KOPT-K1 (cell line): ENCODE results near the gene AFF4.

Experiments
- H3K27ac ChIP-seq: fragments of 200-600 bp; sonication (generic); 2 replicates; pipeline ENCODE4 v1.5.1; 2016; ENCODE audit warnings: antibody characterized with exemption, mild to moderate bottlenecking, low read depth, low read length; ENCODE audit not compliant: poor library complexity, severe bottlenecking
- H3K36me3 ChIP-seq: fragments of 200-600 bp; sonication (generic); 2 replicates; pipeline ENCODE4 v1.5.1; 2017; ENCODE audit warnings: antibody characterized with exemption, mild to moderate bottlenecking, low read length, moderate library complexity; ENCODE audit not compliant: insufficient read depth
- H3K9me3 ChIP-seq: fragments of 200-600 bp; sonication (generic); 2 replicates; pipeline ENCODE4 v1.5.1; 2017; ENCODE audit warnings: antibody characterized with exemption, low read length, mild to moderate bottlenecking; ENCODE audit not compliant: insufficient read depth, poor library complexity, severe bottlenecking

Gene AFF4

DNA sequence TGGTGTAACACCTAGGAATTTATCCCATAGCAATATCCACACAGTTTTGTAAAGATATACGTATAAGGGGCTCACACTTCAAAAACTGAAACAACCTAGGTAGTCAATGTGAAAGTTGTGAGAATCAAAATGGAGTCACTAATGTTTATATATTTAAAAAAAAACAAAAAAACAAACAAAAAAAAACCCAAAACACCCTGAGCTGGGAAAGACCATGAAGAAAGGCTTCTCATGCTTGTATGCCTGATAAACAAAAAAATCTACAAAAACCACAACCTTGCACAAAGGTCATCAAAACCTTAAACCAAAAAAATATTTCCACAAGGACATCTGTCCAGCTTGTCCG is 35.4 kb downstream of the AFF4 start:
- Histone ChIP-seq H3K27ac (no peak overlapping the region), H3K36me3 (peaks cover 94% of the 10 kb centered on the region), H3K9me3 (no peaks in the 10 kb centered on the region)

DNA sequence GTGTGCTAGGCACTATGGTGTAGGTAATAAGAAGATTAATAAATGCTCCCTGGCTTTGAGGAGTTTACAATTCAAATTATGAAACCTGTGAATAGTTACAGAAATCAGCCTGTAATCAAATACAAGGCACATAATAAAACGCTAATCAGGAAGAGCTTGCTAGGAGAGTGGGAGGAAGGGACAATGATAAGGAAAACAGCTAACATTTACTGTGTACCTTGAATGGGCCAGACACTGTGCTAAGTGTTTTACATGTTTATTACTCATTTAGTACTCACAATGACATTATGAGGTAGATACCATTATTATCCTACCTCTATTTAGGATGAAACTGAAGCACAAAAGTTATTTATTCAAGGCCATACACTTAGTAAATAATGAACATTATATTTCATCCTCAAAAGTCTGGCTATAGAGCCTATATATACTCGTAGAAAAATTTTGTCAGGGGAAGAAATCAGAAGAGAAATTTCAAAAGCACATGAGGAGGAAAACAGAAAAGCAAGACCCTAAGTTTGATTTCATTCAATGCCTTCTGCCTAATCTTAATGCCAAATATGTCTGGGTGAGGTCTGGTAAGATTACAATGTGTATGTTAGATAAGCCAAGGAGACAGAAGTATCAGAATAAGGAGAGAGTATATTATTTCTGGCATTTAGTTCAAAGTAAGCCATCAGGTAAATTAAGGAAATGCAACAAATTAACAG is 35.9 kb downstream of the AFF4 start:
- Histone ChIP-seq H3K27ac (no peak overlapping the region), H3K36me3 (peaks cover 93% of the 10 kb centered on the region), H3K9me3 (no peaks in the 10 kb centered on the region)

DNA sequence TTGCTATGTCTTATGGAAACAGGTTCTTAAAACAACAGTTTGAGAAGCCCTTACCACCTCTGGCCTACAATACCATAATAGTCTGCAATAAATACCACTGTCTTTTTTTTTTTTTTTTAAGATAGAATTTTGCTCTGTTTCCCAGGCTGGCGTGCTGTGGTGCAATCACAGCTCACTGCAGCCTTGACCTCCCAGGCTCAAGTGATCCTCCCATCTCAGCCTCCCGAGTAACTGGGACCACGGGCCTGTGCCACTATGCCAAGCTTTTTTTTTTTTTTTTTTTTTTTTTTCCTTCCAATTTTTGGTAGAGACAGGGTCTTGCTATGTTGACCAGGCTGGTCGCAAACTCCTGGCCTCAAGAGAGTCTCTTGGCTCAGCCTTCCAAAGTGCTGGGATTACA is 37.0 kb downstream of the AFF4 start:
- no peaks in the 10 kb centered on the region for H3K9me3 ChIP-seq
- no peak overlapping the region for H3K27ac ChIP-seq
- peaks cover 93% of the 10 kb centered on the region for H3K36me3 ChIP-seq

DNA sequence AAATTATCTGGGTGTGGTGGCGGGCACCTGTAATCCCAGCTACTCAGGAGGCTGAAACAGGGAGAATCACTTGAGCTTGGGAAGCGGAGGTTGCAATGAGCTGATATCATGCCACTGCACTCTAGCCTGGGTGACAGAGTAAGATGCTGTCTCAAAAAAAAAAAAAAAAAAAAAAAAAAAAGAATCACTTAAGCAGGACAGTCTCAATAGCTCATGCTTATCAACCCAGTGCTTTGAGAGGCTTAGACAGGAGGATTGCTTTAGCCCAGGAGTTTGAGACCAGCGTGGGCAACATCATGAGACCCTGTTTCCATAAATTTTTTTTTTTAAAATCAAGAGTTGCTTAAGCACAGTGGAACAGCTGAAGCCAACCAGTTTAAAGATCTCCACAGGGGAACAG is 47.3 kb downstream of the AFF4 start:
- no peak overlapping the region for H3K27ac ChIP-seq
- peaks cover 77% of the 10 kb centered on the region for H3K36me3 ChIP-seq
- no peaks in the 10 kb centered on the region for H3K9me3 ChIP-seq

DNA sequence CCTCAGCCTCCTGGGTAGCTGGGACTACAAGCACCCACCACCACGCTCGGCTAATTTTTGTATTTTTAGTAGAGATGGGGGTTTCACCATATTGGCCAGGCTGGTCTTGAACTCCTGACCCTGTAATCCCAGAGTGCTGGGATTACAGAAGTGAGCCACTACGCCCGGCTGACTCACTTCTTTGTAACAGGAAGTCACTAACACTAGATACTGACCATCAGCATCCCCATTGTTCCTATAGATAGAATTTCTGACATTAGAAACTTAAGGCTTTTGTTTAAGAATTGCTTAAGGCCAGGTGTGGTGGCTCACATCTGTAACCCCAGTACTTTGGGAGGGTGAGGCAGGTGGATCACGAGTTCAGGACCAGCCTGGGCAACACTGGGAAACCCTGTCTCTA is 47.8 kb downstream of the AFF4 start:
- Histone ChIP-seq H3K27ac (no peak overlapping the region), H3K36me3 (peaks cover 77% of the 10 kb centered on the region), H3K9me3 (no peaks in the 10 kb centered on the region)

DNA sequence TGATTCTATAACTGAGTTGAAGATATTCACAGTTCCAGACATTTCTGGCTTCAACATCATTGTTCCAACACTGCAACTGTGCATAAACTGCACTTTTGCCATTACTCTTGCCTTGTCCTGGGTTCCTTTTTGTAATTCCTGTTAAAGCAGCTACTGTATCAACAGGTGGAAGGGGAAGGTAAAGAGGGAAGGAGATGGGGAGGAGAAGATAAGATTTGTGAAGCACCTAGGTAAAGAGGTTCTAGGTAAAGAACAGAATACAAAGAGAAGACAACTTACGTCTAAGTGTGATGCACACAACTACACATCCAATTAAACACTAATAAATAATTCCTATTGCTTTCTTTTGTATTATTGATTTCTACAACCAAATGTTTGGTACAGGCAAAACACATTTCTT is 53.7 kb downstream of the AFF4 start:
- Histone ChIP-seq H3K27ac (no peak overlapping the region), H3K9me3 (no peaks in the 10 kb centered on the region), H3K36me3 (peaks cover 57% of the 10 kb centered on the region)

DNA sequence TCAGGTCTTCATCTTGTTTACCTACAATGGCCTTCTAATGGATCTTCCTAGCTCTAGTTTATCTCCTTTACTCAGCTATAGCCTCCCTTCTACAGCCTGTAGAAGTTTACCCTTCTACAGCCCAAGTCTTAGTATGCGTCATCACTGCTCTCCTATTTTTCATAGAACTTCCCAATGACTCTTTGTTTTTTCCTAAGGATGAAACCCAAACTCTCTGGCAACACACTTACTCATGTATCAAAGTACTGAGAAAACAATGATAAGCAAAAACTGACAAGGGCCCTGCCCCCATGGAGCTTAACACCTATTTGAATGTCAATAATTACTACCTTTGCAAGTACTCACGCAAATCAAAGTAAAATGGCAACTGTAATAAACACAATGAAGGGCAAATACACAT is 56.3 kb downstream of the AFF4 start:
- no peak overlapping the region for H3K27ac ChIP-seq

DNA sequence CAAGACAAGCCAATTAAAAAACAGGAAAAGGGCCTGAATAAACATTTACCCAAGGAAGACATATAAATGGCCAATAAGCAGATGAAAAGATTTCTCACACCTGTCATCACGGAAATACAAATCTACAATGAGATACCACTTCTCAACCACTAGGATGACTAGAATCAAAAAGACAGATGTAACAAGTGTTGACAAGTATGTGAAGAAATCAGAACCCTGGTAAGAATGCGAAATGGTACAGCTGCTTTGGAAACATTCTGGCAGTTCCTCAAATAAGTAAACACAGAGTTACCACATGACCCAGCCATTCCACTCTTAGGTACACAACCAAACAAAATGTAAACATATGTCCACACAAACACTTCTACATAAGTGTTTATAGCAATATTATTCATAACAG is 57.5 kb downstream of the AFF4 start:
- no peaks in the 10 kb centered on the region for H3K9me3 ChIP-seq
- peaks cover 53% of the 10 kb centered on the region for H3K36me3 ChIP-seq
- H3K27ac ChIP-seq: no peak overlapping the region

More for the DNA sequence above, 56.3 kb downstream of the AFF4 start:
- Histone ChIP-seq H3K36me3 (peaks cover 55% of the 10 kb centered on the region), H3K9me3 (no peaks in the 10 kb centered on the region)

DNA sequence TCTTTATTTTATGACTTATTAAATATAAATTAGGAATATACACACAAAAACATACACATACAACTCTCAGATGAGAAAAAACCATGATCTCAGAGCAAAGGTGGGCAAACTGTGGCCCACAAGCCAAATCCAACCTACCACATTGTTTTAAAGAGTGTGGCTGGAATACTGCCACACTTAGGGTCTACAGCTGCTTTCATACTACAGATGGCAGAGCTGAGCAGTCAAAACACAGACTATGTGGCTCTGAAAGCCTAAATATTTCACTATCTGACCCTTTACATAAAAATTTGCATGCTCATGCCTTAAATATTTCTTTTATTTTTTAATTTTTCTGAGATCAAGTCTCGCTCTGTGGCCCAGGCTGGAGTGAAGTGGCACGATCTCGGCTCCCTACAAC is 61.7 kb downstream of the AFF4 start:
- Histone ChIP-seq H3K36me3 (peaks cover 62% of the 10 kb centered on the region), H3K27ac (no peak overlapping the region), H3K9me3 (no peaks in the 10 kb centered on the region)

DNA sequence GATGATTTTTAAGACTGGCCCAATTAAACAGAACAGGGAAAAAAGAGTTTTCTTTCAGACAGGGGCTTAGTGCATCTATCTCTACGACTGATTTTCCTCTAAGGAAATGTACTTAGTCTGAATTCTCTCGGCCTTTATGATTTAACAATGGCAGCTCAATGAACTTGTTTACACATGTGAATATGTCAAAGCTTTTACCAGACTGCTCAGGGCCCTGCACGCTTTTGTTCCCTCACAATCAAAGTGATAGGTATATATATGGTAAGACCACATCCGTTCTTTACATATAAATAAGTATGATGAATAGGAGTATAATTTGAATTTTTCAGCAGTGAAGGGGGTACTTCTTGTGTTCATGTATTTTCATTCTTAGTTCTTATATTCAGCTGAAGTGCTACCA is 62.4 kb downstream of the AFF4 start:
- no peaks in the 10 kb centered on the region for H3K9me3 ChIP-seq
- H3K36me3 ChIP-seq: peaks cover 69% of the 10 kb centered on the region
- no peak overlapping the region for H3K27ac ChIP-seq

DNA sequence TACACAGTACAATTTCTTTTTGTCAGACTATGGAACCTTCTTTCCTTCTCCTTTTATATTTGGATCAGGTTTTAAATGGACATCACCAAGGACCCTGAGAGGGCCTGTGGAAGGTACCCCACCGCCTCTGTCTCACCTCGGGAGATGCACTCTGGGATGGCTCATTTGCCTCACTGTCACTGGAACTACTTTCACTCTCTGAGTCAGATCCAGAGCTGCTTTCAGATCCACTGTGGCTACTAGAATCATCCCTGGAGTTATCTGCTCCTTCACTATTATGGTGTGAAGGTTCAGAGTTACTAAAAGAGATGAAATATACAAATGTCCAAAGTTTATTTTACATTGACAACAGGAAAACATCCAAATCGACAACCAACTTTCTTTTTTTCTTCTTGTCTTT is 65.3 kb downstream of the AFF4 start:
- H3K9me3 ChIP-seq: no peaks in the 10 kb centered on the region
- no peak overlapping the region for H3K27ac ChIP-seq
- peaks cover 86% of the 10 kb centered on the region for H3K36me3 ChIP-seq

DNA sequence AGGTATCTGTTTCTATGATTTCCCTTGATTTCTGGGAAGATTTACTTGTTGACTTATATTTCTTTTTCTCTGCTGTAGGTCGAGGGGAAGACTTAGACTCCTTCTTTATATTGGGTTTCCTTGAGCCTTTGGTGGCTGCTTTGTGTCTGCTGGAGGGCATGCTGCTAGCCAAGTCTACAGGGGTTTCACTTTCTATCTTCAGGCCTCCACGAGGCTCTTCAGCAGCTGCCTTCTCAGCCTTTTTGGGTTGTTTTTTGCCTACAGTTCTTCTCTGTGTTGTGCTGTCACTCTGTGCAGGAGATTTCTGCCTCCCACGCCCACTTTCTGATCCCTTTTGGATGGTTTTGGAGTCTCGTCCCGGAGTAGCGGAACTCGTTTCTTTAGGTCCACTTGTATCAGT is 66.7 kb downstream of the AFF4 start:
- H3K9me3 ChIP-seq: no peaks in the 10 kb centered on the region
- peaks cover 92% of the 10 kb centered on the region for H3K36me3 ChIP-seq
- H3K27ac ChIP-seq: peak overlapping the region; percentile 33

DNA sequence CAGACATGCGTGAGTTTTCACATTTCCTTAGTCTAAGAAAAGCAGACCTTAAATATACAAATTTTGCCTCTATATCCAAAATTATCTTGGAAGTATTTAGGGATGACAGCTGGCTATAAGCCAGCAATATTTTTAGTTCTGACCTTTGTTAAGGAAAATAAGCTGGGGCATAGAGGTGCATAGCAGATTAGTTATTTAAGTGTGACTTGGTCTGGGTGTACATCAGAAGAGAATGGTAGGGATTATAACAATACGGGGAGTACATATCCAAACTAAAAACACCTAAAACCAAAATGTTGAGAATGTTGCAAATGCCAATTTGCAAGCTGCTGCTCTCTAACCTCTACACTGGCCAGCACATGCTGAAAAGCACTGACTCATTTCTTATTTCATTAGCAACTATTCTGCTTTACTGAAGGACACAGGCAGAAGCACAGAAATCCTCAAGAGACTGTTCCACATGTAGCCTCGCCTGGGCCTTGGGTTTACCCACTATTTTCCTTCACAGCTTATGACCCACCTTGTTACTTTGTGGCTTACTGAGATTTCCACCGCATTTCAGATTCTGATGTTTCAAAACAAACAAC is 67.6 kb downstream of the AFF4 start:
- Histone ChIP-seq H3K36me3 (peaks cover 91% of the 10 kb centered on the region), H3K27ac (no peak overlapping the region)

DNA sequence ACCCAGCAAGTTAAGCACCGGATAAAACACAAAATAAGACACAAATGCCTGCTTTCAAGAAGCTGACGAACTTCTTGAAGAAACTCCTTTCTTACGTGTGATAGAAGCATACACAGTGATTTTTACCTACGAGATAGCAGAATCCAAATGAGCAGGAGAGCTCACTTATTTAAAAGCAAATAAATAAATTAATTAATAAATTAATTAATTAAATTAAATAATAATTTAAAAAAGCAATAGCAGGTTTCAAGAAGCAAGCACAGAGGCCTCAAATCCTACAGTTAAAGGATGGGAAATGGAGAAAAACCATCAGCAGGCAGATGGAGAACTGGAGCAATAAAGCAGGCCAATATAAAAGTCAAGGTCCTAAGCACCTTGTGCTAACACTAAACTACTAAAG is 72.6 kb downstream of the AFF4 start:
- no peaks in the 10 kb centered on the region for H3K9me3 ChIP-seq
- H3K36me3 ChIP-seq: peaks cover 96% of the 10 kb centered on the region
- no peak overlapping the region for H3K27ac ChIP-seq

More for the DNA sequence above, 67.6 kb downstream of the AFF4 start:
- H3K9me3 ChIP-seq: no peaks in the 10 kb centered on the region

DNA sequence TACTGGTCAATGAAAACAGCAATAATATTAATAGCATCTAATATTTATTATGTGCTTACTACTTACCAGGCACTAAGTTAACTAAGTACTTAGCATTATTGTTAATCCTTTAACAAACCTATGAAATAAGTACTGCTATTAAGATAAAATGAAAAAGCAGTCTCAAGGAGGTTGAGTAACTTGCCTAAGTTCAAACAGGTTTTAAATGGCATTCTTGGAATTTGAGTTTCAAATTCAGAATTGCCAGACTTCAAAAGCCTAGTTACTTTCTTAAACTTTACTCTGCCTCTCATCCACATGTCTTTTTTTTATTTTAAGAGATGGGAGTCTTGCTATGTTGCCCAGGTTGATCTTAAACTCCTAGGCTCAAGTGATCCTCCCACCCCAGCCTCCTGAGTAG is 73.9 kb downstream of the AFF4 start:
- H3K36me3 ChIP-seq: peaks cover 96% of the 10 kb centered on the region
- H3K27ac ChIP-seq: no peak overlapping the region
- no peaks in the 10 kb centered on the region for H3K9me3 ChIP-seq

DNA sequence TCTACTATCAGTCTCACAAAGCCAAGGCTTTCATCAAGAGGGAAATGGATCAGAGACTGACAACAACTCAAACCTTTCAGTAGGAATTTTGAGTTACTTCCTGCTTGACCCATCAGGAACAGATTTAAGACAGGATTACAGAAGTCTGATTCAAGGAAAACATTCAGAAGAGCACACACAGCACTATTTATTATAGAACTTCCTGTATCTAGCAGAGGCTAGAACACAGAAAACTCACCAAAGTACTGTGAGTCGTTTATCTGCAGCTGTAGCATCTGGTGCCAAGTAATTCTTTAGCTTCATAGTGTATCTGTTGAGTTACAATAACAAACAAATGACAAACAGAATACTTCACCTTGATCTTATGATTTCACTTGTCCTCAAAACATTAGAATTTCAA is 76.2 kb downstream of the AFF4 start:
- Histone ChIP-seq H3K9me3 (no peaks in the 10 kb centered on the region), H3K27ac (no peak overlapping the region), H3K36me3 (peaks cover 97% of the 10 kb centered on the region)
